ENCODE measurements around the gene PRLHR.
A peak's percentile ranks its signal among the peaks of the same experiment; 100 is the strongest.

GRCh38 chr10:118626953-118627352 lies 31.5 kb upstream of the PRLHR start:
- TF ChIP-seq CTCF (IDR thresholded peaks at IDR 0.05) (peak; percentile 46), ZFX (IDR thresholded peaks at IDR 0.05; ENCODE audit: borderline replicate concordance) (no peak)

All from 22Rv1 (cell line).